Ovary (tissue), 9 donors: ENCODE data around the gene MANEA. TPM values are rescaled to one million over a fixed set of nuclear protein-coding genes. Genes with fewer than 3 reads are reported as not detected.

Source experiments
- DNase-seq, 5 donors: peaks; one replicate each; pipeline ENCODE4 v3.0.0-alpha.2; 2019 to 2020
- H3K27ac ChIP-seq, 2 donors: fragments of 200-600 bp; one replicate each; pipeline versions ENCODE4 v1.5.1 to v1.8.0; 2019 to 2022
- H3K27me3 ChIP-seq: fragments of 200-600 bp; one replicate; pipeline ENCODE4 v1.8.0; 2022
- H3K36me3 ChIP-seq: fragments of 200-600 bp; sonication (generic); one replicate; pipeline ENCODE4 v1.5.1; 2019
- H3K4me1 ChIP-seq: one replicate; pipeline ENCODE4 v1.8.1; 2013; ENCODE audit warnings: mild to moderate bottlenecking, moderate library complexity; ENCODE audit not compliant: insufficient read depth
- H3K4me3 ChIP-seq: fragments of 200-600 bp; sonication (generic); one replicate; pipeline ENCODE4 v1.5.1; 2017
- H3K9me3 ChIP-seq, 2 donors: fragments of 200-600 bp in 1 of 2; sonication (generic) in 1 of 2; one replicate each; pipeline versions ENCODE4 v1.5.1 to v1.8.1; 2013 to 2019; ENCODE audit warnings: mild to moderate bottlenecking in 1 of 2, moderate library complexity in 1 of 2
- EP300 ChIP-seq: sonication (generic); formaldehyde crosslinking; IDR thresholded peaks from one replicate; pipeline ENCODE4 v1.6.1; 2017; ENCODE audit warnings: antibody characterized with exemption
- POLR2A ChIP-seq: fragments of 450-650 bp; IDR thresholded peaks from one replicate; pipeline ENCODE4 v1.6.1; 2017; ENCODE audit warnings: antibody characterized with exemption, mild to moderate bottlenecking, moderate library complexity
- WGBS, 3 donors: extraction: QIAGEN DNeasy Blood & Tissue Kit in 1 of 3; methylation state at CpG; one replicate each; pipeline versions ENCODE4 v1.1.5 to v1.1.7; 2013 to 2017; 5-methylcytosine and 5-hydroxymethylcytosine counted together
- intact Hi-C, 4 donors: fragments of 100-400 bp; cut with DNase I; formaldehyde crosslinking; loops; one replicate each; pipeline versions ENCODE4 v1.11.0 to v1.15.1; 2022 to 2023
- polyA plus RNA-seq, 2 donors: library from polyadenylated mRNA; stranded (reverse); fragments of 200-250 nt in 1 of 2; fragments of 350-450 nt in 1 of 2; fragmentation: Illumina TruSeq in 1 of 2; extraction: RNeasy Lipid Tissue Mini Kit (QIAGEN cat#74804) in 1 of 2; gene quantifications; one replicate each; pipeline ENCODE4 v1.2.3, GENCODE V29; 2013 to 2014
- total RNA-seq, 7 donors: library from RNA; depleted of rRNA in 2 of 7; stranded (reverse); fragments of >200 nt in 2 of 7; fragmentation: NEBNext Ultra II Directional in 3 of 7; extraction: Animal tissue kit (Norgen Biotek cat#: 25700) in 3 of 7; gene quantifications; one replicate each; pipeline versions ENCODE4 v1.1.0 to v1.2.4, GENCODE V29; 2016 to 2023
- TF ChIP-seq, protein P1 (sequence below), 3 donors: fragments of 450-650 bp in 2 of 3; fragments of 200-600 bp in 1 of 3; IDR thresholded peaks; one replicate each; pipeline versions ENCODE4 v1.5.1 to v1.8.0; 2016 to 2022; ENCODE audit warnings: antibody characterized with exemption in 3 of 3, mild to moderate bottlenecking in 1 of 3
- donor health status: DM: no; HTN: no; CAD: no; lungs with moderate emphysema.
- donor health status: DM: no; HTN: no; CAD: no.
- donor health status: Bipolar disorder and iron deficiency.
- donor health status: DM: yes; HTN: yes; CAD: no.
- donor health status: DM: no; HTN: no; CAD: no.
- donor health status: DM: yes; HTN: yes; CAD: no.

Gene MANEA
- total and polyA plus RNA-seq, 9 donors = 5.7 to 12.8 (median 8.9) TPM

DNA sequence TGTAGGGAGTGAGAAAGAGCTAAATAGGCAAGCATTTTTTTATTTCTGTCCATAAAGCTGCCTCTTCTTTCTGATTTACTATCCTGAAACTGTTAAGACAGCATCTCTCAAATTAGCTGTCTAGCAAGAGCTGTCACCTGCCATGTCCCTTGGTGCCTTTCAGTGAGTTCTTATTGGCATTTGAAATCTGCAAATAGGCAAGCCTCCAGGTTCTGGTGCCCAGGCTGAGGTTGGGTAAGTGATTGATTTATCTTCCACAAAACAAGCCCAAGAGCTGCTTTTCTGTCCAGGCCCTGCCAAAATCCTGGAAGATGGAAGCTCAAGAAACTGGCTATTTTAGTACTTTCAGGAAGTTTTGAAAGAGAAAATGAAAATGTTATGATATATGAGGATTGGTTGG is 22.4 kb downstream of the MANEA start:
- no peak overlapping the region for H3K27ac ChIP-seq
- intact Hi-C loops = no loop called here
- H3K4me3 ChIP-seq = no peak overlapping the region
- H3K9me3 ChIP-seq = no peaks in the 10 kb centered on the region
- no peaks in the 10 kb centered on the region for H3K36me3 ChIP-seq
- TF ChIP-seq, protein P1, sequence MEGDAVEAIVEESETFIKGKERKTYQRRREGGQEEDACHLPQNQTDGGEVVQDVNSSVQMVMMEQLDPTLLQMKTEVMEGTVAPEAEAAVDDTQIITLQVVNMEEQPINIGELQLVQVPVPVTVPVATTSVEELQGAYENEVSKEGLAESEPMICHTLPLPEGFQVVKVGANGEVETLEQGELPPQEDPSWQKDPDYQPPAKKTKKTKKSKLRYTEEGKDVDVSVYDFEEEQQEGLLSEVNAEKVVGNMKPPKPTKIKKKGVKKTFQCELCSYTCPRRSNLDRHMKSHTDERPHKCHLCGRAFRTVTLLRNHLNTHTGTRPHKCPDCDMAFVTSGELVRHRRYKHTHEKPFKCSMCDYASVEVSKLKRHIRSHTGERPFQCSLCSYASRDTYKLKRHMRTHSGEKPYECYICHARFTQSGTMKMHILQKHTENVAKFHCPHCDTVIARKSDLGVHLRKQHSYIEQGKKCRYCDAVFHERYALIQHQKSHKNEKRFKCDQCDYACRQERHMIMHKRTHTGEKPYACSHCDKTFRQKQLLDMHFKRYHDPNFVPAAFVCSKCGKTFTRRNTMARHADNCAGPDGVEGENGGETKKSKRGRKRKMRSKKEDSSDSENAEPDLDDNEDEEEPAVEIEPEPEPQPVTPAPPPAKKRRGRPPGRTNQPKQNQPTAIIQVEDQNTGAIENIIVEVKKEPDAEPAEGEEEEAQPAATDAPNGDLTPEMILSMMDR (IDR thresholded peaks at IDR 0.05) = no peak
- DNase-seq = no peak
- H3K4me1 ChIP-seq = no peaks in the 10 kb centered on the region
- no peaks in the 10 kb centered on the region for H3K27me3 ChIP-seq

DNA sequence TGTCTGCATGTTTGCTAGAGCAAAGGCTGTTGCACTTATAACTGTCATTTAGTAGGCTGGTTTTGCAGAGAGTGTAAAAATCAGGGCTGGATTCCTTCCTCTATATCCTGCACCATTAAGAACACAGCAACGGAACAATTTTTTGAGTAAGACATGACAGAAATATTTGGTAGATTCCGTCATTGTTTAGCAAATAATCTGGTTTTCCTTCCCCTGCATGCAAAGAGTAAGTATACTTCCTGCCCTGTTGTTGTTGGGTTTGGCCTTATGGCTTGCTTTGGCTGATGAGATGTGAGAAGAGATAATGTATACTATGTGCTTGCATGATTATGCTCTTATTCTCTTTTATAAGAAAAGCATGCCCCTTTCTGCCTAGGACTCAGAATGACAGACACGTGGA is 23.8 kb downstream of the MANEA start:
- Histone ChIP-seq H3K36me3 (no peaks in the 10 kb centered on the region), H3K27me3 (no peaks in the 10 kb centered on the region), H3K9me3 (no peaks in the 10 kb centered on the region), H3K27ac (no peak overlapping the region), H3K4me1 (no peaks in the 10 kb centered on the region), H3K4me3 (no peak overlapping the region)
- TF ChIP-seq EP300 = no peak
- no peak for TF ChIP-seq POLR2A
- TF ChIP-seq, protein P1 (IDR thresholded peaks at IDR 0.05) = no peak
- intact Hi-C loops = no loop called here
- 86 to 92% (median 91%) methylated on average over 3 of the region's 3 CpGs for WGBS, 3 donors
- DNase-seq = no peak

DNA sequence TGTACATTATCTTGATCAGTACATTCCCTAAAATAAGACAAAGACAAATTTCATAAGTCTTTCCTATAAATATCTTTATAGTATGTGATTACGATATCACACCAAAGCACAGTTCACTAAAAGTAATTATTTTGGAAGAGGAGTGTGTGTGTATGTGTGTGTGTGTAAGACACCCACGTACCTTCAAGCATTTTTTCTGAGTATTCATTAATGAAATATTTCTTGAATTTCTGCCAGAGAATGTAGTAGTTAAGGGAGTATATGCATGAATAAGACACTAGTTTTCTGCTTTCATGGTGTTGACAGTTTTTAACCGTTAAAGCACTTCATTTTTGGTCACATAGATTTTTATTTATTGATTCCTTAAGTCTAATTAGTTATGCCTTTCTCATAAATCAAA is 36.8 kb downstream of the MANEA start:
- intact Hi-C loops = no loop called here
- Histone ChIP-seq H3K27ac (no peak overlapping the region), H3K36me3 (no peaks in the 10 kb centered on the region), H3K27me3 (no peaks in the 10 kb centered on the region), H3K4me1 (no peaks in the 10 kb centered on the region), H3K4me3 (no peak overlapping the region), H3K9me3 (no peaks in the 10 kb centered on the region)
- TF ChIP-seq EP300 (no peak), POLR2A (no peak)
- TF ChIP-seq, protein P1 (IDR thresholded peaks at IDR 0.05) = no peak
- DNase-seq = no peak
- 14 to 29% (median 18%) methylated on average over 3 of the region's 3 CpGs for WGBS, 3 donors

DNA sequence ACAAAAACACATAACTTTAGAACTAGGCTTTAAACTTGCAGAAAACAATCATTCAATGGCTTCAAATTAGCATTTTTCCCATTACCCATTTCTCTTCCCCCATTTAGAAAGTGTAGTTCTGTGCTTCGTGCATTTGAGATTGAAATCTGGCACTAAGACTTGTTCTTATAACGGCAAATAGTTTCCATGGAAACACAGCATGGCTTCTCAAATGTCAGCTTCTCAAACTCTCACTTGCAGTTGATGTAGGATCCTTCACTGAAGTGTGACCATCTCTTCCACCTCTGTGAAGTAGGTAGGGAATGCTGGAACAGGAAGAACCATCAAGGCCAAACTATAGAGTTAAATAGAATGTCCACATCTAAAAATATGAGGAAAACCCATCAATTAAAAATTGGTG is 52.2 kb downstream of the MANEA start:
- no peak for DNase-seq
- Histone ChIP-seq H3K4me1 (no peaks in the 10 kb centered on the region), H3K4me3 (no peak overlapping the region), H3K36me3 (no peaks in the 10 kb centered on the region), H3K27ac (no peak overlapping the region), H3K27me3 (no peaks in the 10 kb centered on the region), H3K9me3 (no peaks in the 10 kb centered on the region)
- WGBS, 3 donors = 71 to 83% (median 77%) methylated on average over 2 of the region's 2 CpGs
- TF ChIP-seq, protein P1 (IDR thresholded peaks at IDR 0.05) = no peak
- TF ChIP-seq EP300 = no peak
- intact Hi-C loops = no loop called here
